Measurements from ENCODE around the gene OR4E2.
"Not testable (repeated sequence)": the region's sequence is repeated elsewhere in the genome, so short reads cannot be mapped to it uniquely, and the experiment has no call there.

Gene OR4E2

DNA sequence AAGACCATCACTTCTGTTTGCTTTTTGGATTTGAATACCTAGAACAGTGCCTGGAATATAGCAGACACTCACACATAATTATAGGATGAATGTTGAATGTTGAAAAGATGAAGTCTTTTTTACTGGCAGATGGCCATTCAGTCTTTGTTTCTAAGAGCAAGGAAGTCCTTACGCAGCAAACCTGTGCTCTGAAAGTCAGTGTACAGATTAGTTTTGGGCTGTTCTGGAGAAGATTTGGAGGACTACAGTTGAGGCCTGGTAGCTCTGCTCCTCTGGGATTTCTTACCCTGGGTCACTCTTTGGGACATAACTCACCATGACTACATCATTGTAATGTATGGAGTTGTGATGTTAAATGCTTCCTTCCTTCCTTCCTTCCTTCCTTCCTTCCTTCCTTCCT, 3.3 kb downstream of the OR4E2 start:
- in situ Hi-C loops (cut with HindIII; ENCODE audit: low pct_unique_long_range_greater_than_20kb, low sequenced_read_pairs): no loop called here
- no peak for DNase-seq (ENCODE audit: low read depth in 1 of 2, low spot score in 1 of 2)
- TF ChIP-seq JUND (IDR thresholded peaks at IDR 0.05; ENCODE audit: low read depth): no peak

DNA sequence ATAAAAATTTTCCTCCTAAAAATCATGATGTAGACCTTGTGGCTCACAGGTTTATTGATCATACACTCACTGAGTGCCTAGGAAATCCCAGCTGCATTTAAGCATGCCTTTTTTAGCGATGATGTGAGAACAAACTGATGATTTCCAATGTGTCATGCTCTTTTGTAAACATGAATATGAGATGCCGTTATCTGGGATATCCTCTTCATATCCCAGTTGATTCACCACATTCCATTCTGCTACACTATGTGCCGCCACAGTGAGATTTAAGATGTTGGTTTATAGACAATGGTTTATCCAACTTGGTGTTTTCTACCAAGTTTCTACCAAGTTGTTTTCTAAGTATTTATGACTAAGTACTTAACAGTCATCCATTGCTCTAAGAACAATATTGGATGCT, 14.7 kb downstream of the OR4E2 start:
- DNase-seq (ENCODE audit: low read depth in 1 of 2, low spot score in 1 of 2): no peak
- TF ChIP-seq JUND (IDR thresholded peaks at IDR 0.05; ENCODE audit: low read depth): no peak
- in situ Hi-C loops (cut with HindIII; ENCODE audit: low pct_unique_long_range_greater_than_20kb, low sequenced_read_pairs): no loop called here

DNA sequence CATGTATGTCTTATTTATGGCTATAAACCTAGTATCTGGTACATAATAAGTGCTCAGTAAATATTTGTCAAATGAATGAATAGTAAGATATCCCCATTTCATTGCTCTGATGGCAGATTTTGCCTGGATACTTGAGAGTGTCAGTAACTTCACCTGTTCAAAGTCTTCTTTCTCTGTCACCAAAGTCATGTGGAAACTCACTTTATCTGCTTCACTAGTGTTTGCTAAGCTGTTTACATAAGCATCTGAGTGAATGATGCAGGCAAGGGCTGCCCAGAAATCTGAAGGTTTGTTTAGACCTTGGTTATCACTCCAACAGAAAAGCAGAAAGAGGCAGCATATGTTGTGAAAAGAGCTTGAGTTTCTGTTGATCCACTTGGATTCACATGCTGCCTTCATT, 15.6 kb downstream of the OR4E2 start:
- no peak for TF ChIP-seq JUND (IDR thresholded peaks at IDR 0.05; ENCODE audit: low read depth)
- no peak for DNase-seq (ENCODE audit: low read depth in 1 of 2, low spot score in 1 of 2)
- in situ Hi-C loops (cut with HindIII; ENCODE audit: low pct_unique_long_range_greater_than_20kb, low sequenced_read_pairs): no loop called here

DNA sequence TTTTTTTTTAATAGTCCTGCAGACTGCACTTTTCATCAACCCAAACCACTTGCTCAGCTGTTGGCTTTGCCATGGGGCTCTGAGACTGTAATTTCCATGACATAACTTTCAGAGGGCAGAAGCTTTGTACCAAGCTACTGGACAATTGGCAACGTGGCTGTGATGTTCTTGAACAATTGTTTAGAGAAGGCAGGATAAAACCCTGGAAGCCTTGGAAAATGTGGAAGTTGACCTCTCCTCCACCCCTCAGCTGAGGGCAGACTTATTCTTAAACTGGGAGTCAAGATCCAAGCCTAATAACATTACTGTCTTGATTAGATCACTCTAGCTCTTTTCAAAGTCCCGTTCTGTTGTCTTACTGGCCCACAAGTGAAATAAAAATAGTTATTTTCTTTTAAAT, 17.7 kb downstream of the OR4E2 start:
- no peak for DNase-seq (ENCODE audit: low read depth in 1 of 2, low spot score in 1 of 2)
- no peak for TF ChIP-seq JUND (IDR thresholded peaks at IDR 0.05; ENCODE audit: low read depth)
- in situ Hi-C loops (cut with HindIII; ENCODE audit: low pct_unique_long_range_greater_than_20kb, low sequenced_read_pairs): no loop called here

DNA sequence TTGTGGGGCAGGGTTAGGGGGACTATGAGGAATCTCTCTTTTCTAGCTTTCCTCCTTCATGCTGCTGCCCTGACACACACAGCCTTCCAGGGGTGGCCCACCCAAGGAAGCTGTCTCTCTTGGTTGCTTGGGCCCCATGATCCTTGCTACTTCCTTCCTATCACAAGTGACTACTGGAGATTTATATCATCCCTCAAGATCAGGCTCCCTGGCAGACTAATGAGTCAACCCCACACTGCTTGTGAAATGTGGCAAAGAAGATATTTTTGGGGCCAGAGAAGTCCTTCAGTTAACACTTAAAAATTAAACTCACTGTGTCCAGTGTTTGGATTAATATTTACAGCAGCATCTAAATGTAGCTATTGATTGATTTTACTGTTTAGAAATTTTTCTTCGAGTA, 18.5 kb downstream of the OR4E2 start:
- in situ Hi-C loops (cut with HindIII; ENCODE audit: low pct_unique_long_range_greater_than_20kb, low sequenced_read_pairs): no loop called here
- no peak for TF ChIP-seq JUND (IDR thresholded peaks at IDR 0.05; ENCODE audit: low read depth)
- DNase-seq (ENCODE audit: low read depth in 1 of 2, low spot score in 1 of 2): no peak

GRCh38 chr14:21673718-21674117, 20.1 kb downstream of the OR4E2 start, which contains the start of gene OR4E1:
OR4E1 (minus strand) TSS chr14:21673818; CDS start chr14:21670935, 2,883 bp downstream.
- TF ChIP-seq JUND (IDR thresholded peaks at IDR 0.05; ENCODE audit: low read depth): no peak
- no peak for DNase-seq (ENCODE audit: low read depth in 1 of 2, low spot score in 1 of 2)
- in situ Hi-C loops (cut with HindIII; ENCODE audit: low pct_unique_long_range_greater_than_20kb, low sequenced_read_pairs): no loop called here

GRCh38 chr14:21675566-21675965, 21.9 kb downstream of the OR4E2 start:
- in situ Hi-C loops (cut with HindIII; ENCODE audit: low pct_unique_long_range_greater_than_20kb, low sequenced_read_pairs): no loop called here
- no peak for TF ChIP-seq JUND (IDR thresholded peaks at IDR 0.05; ENCODE audit: low read depth)
- no peak for DNase-seq (ENCODE audit: low read depth in 1 of 2, low spot score in 1 of 2)

DNA sequence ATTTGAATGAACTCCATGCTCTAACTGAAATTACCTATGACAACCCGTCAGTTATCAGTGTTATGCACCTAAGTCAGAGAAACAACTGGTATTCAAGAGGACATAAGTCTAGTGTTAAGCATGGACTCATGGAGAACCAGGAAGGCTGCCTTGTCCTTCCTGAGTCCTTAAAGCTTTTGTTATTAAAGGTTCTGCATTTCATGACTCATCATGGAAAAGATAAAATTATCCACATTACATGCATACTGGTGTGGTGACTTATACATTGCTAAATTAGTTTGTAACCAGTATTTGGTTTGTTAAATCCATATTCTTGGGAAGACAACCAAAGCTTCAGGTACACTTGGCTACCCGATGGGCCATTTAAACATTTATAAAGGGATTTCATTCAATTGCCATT, 26.4 kb downstream of the OR4E2 start:
- in situ Hi-C loops (cut with HindIII; ENCODE audit: low pct_unique_long_range_greater_than_20kb, low sequenced_read_pairs): no loop called here
- no peak for TF ChIP-seq JUND (IDR thresholded peaks at IDR 0.05; ENCODE audit: low read depth)
- DNase-seq (ENCODE audit: low read depth in 1 of 2, low spot score in 1 of 2): no peak

- no peak for TF ChIP-seq JUND (IDR thresholded peaks at IDR 0.05; ENCODE audit: low read depth)
- in situ Hi-C loops (cut with HindIII; ENCODE audit: low pct_unique_long_range_greater_than_20kb, low sequenced_read_pairs): no loop called here
- DNase-seq (ENCODE audit: low read depth in 1 of 2, low spot score in 1 of 2): no peak
These were observed 32.8 kb downstream of the OR4E2 start for GRCh38 chr14:21686468-21686867.

DNA sequence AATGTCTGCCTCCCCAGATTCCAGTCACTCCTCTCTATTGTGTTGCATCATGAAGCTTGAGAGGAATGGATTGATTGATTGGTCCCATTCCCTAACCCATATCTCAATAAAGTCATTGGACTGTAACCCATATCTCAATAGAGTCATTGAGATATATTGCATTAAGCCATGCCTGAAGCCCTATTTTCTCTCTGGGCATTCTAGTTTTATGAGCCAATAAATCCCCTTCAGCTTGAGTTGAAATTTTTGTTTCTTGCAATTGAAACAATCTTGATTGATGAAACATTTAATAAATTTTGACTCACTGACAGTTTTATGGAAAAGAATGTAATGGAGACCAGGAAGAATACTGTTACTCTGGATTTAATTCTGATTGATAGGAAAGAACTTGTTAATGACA, 40.8 kb downstream of the OR4E2 start:
- no peak for DNase-seq (ENCODE audit: low read depth in 1 of 2, low spot score in 1 of 2)
- in situ Hi-C loops (cut with HindIII; ENCODE audit: low pct_unique_long_range_greater_than_20kb, low sequenced_read_pairs): no loop called here
- TF ChIP-seq JUND (IDR thresholded peaks at IDR 0.05; ENCODE audit: low read depth): no peak

GRCh38 chr14:21697662-21698061, 44.0 kb downstream of the OR4E2 start:
- not testable (repeated sequence) for DNase-seq (ENCODE audit: low read depth in 1 of 2, low spot score in 1 of 2)

GRCh38 chr14:21698538-21698937, 44.9 kb downstream of the OR4E2 start:
- DNase-seq (ENCODE audit: low read depth in 1 of 2, low spot score in 1 of 2); in situ Hi-C loops (cut with HindIII; ENCODE audit: low pct_unique_long_range_greater_than_20kb, low sequenced_read_pairs): not testable (repeated sequence)

More at GRCh38 chr14:21697662-21698061, 44.0 kb downstream of the OR4E2 start:
- in situ Hi-C loops (cut with HindIII; ENCODE audit: low pct_unique_long_range_greater_than_20kb, low sequenced_read_pairs): not testable (repeated sequence)

DNA sequence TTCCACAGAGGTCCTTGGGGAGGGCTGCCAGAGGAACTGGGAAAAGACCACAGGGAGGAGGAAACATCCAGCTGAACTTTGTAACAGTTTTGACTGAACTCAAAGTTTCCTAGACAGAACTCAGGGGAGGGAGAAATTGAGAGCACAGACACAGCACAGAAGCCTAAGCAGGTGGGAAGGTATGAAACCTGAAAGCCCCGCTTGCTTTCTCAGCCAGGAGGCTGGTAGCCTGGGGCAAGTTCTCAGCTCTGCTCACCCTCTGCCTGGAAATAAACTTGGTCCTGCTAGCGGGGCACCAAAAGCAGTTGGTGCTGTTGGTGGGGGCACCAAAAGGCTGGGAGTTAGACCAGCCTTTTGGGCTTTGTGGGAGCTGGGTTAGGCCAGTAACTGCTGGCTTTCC, 45.9 kb downstream of the OR4E2 start:
- DNase-seq (ENCODE audit: low read depth in 1 of 2, low spot score in 1 of 2): no peak
- no peak for TF ChIP-seq JUND (IDR thresholded peaks at IDR 0.05; ENCODE audit: low read depth)
- in situ Hi-C loops (cut with HindIII; ENCODE audit: low pct_unique_long_range_greater_than_20kb, low sequenced_read_pairs): no loop called here

DNA sequence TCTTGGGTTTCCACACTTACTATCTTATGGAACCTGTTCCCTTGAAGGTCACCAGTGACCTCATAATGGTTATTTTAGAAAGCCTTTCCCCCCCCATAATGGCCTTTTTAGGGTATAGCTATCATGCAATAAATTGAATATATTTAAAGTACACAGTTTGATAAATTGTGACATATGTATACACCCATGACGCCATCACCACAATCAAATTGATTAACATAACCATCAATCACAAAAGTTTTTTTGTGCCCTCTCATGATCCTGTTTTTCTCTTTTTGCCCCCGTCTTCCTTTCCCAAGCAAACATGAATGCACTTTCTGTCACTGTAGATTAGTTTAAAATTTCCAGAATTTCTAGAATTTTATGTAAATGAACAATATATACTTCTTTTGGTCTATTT, 48.7 kb downstream of the OR4E2 start:
- TF ChIP-seq JUND (IDR thresholded peaks at IDR 0.05; ENCODE audit: low read depth): no peak
- in situ Hi-C loops (cut with HindIII; ENCODE audit: low pct_unique_long_range_greater_than_20kb, low sequenced_read_pairs): no loop called here
- DNase-seq (ENCODE audit: low read depth in 1 of 2, low spot score in 1 of 2): no peak
